H1 (cell line): Measurements from ENCODE around the gene PLXNA4. TPM values are rescaled to one million over a fixed set of nuclear protein-coding genes. Genes with fewer than 3 reads are reported as not detected.

Source experiments
- CHD1 ChIP-seq: IDR thresholded peaks from 2 replicates; pipeline ENCODE4 v1.6.1; 2012; ENCODE audit warnings: low read depth, low read length, improper control_type of control experiment
- GTF2F1 ChIP-seq: IDR thresholded peaks from 2 replicates; pipeline ENCODE4 v1.6.1; 2012; ENCODE audit warnings: low read depth, low read length, improper control_type of control experiment, borderline replicate concordance
- KDM4A ChIP-seq: IDR thresholded peaks from one replicate; pipeline ENCODE4 v1.7.1; 2012; ENCODE audit warnings: low read depth, mild to moderate bottlenecking, moderate library complexity, low read length, inconsistent platforms; ENCODE audit not compliant: severe bottlenecking
- KDM5A ChIP-seq: fragments of 200-600 bp; IDR thresholded peaks from 2 replicates; pipeline ENCODE4 v1.7.1; 2012; ENCODE audit warnings: mild to moderate bottlenecking, low read length, inconsistent platforms, mixed read lengths
- NRF1 ChIP-seq: IDR thresholded peaks from 2 replicates; pipeline ENCODE4 v1.6.1; 2011; ENCODE audit warnings: mild to moderate bottlenecking, low read depth, low read length, improper control_type of control experiment
- SAP30 ChIP-seq: fragments of 300-600 bp; sonication (generic); IDR thresholded peaks from 2 replicates; pipeline ENCODE4 v1.7.1; 2012; ENCODE audit warnings: low read length, moderate library complexity, mild to moderate bottlenecking, inconsistent platforms; ENCODE audit not compliant: insufficient read depth, insufficient replicate concordance
- SIX5 ChIP-seq: IDR thresholded peaks from 2 replicates; pipeline ENCODE4 v1.6.1; 2011; ENCODE audit warnings: mild to moderate bottlenecking, low read depth, low read length
- TAF7 ChIP-seq: optimal IDR thresholded peaks from 2 replicates; pipeline ENCODE3; 2011; ENCODE audit warnings: low read depth, mild to moderate bottlenecking, inconsistent platforms, low read length, moderate library complexity, borderline replicate concordance
- TEAD4 ChIP-seq: IDR thresholded peaks from 2 replicates; pipeline ENCODE4 v1.6.1; 2012; ENCODE audit warnings: low read depth, low read length, inconsistent platforms, mixed read lengths
- polyA plus RNA-seq, 7 experiments: library from polyadenylated mRNA; depleted of rRNA in 3 of 7; stranded (reverse) in 5 of 7; unstranded in 2 of 7; fragments of >200 nt in 5 of 7; fragments of 200-250 nt in 2 of 7; gene quantifications; 1 replicate in 5 of 7; 2 replicates in 1 of 7; 4 replicates in 1 of 7; pipeline versions ENCODE4 v1.2.1 to v1.2.3, GENCODE V29; 2011 to 2013; ENCODE audit warnings: missing spikeins in 2 of 7, mixed read lengths in 2 of 7
- total RNA-seq: library from RNA; stranded (reverse); fragmentation: NEBNext Ultra II Directional; extraction: Animal tissue kit (Norgen Biotek cat#: 25700); gene quantifications from 2 replicates; pipeline ENCODE4 v1.2.1, GENCODE V29; 2021
- TF ChIP-seq, protein P1 (sequence below): fragments of 300-600 bp; sonication (generic); IDR thresholded peaks from 2 replicates; pipeline ENCODE4 v1.7.1; 2012; ENCODE audit warnings: low read length, moderate library complexity, mild to moderate bottlenecking, inconsistent platforms; ENCODE audit not compliant: insufficient replicate concordance

PLXNA4 gene
- total and polyA plus RNA-seq, 2 of the 8 experiments (the other 6 are each of a cell fraction or from before 2014, with no cell fraction given), result 0.76 to 0.79 TPM

DNA sequence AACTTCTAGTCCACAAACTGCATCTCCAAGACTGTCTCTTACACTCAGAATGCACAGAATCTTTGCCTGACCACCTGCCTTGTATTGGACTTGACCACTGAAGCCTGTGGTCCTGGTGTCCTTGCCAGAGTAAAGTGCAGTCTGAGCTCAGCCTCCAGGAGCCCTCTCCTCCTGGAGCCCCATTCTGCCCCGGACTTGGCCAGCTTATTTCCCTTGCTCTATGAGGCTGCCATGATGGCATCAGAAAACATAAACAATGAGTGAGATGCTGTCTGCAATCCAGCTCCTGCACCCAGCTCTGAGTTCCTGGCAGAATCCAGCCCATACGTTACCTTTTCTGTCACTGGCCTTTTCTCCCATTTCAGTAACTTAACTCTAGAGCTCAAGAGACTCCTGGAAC is 494.6 kb downstream of the PLXNA4 start (continued):
- TF ChIP-seq, protein P1, sequence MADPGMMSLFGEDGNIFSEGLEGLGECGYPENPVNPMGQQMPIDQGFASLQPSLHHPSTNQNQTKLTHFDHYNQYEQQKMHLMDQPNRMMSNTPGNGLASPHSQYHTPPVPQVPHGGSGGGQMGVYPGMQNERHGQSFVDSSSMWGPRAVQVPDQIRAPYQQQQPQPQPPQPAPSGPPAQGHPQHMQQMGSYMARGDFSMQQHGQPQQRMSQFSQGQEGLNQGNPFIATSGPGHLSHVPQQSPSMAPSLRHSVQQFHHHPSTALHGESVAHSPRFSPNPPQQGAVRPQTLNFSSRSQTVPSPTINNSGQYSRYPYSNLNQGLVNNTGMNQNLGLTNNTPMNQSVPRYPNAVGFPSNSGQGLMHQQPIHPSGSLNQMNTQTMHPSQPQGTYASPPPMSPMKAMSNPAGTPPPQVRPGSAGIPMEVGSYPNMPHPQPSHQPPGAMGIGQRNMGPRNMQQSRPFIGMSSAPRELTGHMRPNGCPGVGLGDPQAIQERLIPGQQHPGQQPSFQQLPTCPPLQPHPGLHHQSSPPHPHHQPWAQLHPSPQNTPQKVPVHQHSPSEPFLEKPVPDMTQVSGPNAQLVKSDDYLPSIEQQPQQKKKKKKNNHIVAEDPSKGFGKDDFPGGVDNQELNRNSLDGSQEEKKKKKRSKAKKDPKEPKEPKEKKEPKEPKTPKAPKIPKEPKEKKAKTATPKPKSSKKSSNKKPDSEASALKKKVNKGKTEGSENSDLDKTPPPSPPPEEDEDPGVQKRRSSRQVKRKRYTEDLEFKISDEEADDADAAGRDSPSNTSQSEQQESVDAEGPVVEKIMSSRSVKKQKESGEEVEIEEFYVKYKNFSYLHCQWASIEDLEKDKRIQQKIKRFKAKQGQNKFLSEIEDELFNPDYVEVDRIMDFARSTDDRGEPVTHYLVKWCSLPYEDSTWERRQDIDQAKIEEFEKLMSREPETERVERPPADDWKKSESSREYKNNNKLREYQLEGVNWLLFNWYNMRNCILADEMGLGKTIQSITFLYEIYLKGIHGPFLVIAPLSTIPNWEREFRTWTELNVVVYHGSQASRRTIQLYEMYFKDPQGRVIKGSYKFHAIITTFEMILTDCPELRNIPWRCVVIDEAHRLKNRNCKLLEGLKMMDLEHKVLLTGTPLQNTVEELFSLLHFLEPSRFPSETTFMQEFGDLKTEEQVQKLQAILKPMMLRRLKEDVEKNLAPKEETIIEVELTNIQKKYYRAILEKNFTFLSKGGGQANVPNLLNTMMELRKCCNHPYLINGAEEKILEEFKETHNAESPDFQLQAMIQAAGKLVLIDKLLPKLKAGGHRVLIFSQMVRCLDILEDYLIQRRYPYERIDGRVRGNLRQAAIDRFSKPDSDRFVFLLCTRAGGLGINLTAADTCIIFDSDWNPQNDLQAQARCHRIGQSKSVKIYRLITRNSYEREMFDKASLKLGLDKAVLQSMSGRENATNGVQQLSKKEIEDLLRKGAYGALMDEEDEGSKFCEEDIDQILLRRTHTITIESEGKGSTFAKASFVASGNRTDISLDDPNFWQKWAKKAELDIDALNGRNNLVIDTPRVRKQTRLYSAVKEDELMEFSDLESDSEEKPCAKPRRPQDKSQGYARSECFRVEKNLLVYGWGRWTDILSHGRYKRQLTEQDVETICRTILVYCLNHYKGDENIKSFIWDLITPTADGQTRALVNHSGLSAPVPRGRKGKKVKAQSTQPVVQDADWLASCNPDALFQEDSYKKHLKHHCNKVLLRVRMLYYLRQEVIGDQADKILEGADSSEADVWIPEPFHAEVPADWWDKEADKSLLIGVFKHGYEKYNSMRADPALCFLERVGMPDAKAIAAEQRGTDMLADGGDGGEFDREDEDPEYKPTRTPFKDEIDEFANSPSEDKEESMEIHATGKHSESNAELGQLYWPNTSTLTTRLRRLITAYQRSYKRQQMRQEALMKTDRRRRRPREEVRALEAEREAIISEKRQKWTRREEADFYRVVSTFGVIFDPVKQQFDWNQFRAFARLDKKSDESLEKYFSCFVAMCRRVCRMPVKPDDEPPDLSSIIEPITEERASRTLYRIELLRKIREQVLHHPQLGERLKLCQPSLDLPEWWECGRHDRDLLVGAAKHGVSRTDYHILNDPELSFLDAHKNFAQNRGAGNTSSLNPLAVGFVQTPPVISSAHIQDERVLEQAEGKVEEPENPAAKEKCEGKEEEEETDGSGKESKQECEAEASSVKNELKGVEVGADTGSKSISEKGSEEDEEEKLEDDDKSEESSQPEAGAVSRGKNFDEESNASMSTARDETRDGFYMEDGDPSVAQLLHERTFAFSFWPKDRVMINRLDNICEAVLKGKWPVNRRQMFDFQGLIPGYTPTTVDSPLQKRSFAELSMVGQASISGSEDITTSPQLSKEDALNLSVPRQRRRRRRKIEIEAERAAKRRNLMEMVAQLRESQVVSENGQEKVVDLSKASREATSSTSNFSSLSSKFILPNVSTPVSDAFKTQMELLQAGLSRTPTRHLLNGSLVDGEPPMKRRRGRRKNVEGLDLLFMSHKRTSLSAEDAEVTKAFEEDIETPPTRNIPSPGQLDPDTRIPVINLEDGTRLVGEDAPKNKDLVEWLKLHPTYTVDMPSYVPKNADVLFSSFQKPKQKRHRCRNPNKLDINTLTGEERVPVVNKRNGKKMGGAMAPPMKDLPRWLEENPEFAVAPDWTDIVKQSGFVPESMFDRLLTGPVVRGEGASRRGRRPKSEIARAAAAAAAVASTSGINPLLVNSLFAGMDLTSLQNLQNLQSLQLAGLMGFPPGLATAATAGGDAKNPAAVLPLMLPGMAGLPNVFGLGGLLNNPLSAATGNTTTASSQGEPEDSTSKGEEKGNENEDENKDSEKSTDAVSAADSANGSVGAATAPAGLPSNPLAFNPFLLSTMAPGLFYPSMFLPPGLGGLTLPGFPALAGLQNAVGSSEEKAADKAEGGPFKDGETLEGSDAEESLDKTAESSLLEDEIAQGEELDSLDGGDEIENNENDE, result no peak
- TF ChIP-seq SAP30, result no peak
- no peak for TF ChIP-seq KDM4A
- no peak for TF ChIP-seq KDM5A
- TF ChIP-seq TAF7, result no peak
- no peak for TF ChIP-seq NRF1
- TF ChIP-seq GTF2F1, result no peak
- TF ChIP-seq TEAD4, result no peak
- no peak for TF ChIP-seq CHD1
- TF ChIP-seq SIX5, result no peak
